Measurements from ENCODE around the gene SLC12A7.

GRCh38 chr5:1136814-1137213, 25.0 kb upstream of the SLC12A7 start:
- no peak for TF ChIP-seq CTCF (conservative IDR thresholded peaks at IDR 0.05 in 1 of 2, IDR thresholded peaks at IDR 0.05 in 1 of 2; ENCODE audit: low read depth in 1 of 2, low read length in 2 of 2)
- TF ChIP-seq EZH2 (IDR thresholded peaks at IDR 0.05; ENCODE audit: low read length, missing control alignments): no peak
